KG1 (cell line): Measurements from ENCODE around the gene TBL1XR1.

ENCODE experiments used
- DNase-seq: peaks from one replicate; lab custom pipeline; 2025; lab: John Stamatoyannopoulos, UW

The TBL1XR1 gene

DNA sequence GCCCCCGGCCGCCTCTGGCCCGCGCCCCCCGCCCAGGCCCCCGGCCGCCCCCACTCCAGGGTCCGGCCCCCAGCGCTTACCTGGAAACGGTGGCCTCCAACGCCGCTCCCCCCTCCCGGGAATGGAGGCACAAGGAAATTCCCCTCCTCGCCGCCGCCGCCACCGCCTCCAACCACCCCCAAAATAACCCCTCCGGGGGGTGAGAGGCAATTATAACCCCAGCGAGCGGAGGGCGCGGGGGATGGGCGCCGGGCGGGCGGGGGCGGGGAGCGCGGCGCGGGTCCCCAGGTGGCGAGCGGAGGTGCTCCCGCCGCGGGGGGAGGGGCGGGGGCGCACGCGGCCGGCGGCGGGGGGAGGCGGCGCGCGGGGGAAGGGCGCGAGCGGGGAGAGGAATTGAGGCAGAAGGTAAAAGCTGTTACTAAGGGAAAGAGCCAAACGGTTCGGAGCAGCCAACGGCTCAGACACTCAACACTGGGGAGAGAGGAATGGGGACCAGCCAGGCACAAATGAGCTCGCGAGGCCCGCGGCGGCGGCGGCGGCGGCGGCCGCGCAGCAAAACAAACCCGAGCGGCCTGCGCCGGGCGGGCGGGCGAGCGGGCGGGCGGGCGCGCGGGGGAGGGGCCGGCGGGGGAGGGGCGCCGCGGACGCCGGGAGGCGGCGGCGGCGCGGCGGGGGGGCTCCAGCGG lies at the start of gene TBL1XR1:
TSS of gene TBL1XR1 (minus strand) at position 442 of the 686 bp plus-strand sequence. CDS start 132,505 bp downstream, outside the sequence.
- DNase-seq = peak; percentile 56

DNA sequence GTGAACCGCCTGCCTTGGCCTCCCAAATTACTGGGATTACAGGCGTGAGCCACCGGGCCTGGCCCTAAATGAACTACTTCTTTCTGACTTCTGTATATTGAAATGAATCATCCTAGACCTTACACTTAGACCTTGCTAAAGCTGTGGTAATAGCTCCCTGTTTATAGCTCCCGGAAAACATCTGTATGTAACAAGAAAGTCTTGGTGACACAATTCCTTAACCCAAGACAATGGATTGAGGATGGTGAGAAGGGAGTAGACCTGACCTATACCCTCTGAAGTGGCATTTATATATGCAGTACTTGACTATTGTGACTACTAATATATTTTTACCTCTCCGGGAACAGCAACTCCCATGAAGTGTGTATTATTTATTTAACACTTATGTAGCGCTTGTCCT lies 48.0 kb upstream of the TBL1XR1 start:
- DNase-seq = no peak

DNA sequence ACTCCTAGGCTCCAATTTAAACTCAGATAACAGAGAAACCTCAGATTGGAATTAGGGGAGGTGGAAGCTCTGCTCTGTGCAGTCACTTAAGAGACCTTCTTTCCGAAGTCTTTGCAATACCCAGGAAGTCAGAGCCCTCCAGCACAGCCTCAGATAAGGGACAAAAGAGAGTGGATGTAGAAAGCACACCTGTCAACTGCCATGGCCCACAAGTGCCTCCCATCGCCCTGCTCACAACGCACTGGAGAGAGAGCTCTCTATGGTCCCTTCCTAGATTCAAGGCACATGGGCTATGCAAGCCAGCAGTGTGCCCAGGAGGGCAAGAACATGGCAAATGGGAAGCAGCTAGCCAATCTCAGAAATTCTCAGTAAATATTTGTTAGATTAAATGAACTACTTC lies 47.3 kb upstream of the TBL1XR1 start:
- DNase-seq = no peak

DNA sequence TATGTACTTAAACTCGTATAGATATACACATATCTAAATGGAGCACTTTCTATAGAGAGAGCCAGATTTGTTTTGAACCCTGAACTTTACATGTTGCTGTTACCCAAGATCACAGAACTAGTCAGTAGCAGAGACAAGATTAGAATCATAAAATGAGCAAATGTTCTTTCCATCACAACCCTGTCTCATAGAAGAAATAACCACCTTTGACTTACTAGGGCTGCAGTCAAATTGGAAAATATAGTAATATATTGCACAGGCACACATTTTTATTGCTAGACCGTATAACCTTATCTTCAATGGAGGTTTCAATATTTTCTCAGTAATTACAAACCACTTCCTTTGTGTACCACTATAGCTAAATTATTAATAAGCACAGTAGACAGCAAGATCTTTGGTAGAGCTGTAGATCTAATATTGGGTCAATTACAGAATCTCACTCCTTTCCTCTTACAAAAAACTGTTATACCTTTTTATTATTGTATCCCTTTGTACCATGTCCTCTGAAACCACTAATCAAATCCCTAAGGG lies 41.5 kb upstream of the TBL1XR1 start:
- DNase-seq = no peak

DNA sequence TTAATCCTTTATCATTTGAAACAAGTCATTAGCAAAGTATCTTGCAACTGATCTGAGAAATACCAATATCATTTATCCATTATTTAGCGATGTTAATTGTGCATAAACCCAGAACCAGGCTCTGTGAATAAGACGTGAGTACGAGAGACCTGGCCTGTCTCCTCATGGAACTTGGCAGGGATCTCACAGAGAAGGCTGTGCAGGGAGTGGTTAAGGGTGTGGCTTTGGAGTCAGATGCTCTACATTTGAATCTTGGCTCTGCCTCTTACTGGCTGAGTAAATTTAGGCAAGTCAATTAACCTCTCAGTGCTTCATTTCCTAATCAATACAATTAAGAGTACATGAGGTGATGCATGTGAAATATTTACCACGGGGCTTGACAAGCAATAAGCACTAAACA lies 39.9 kb upstream of the TBL1XR1 start:
- no peak for DNase-seq

- no peak for DNase-seq
Observed at GRCh38 chr3:177236704-177237103, 39.4 kb upstream of the TBL1XR1 start.

- no peak for DNase-seq
Observed at GRCh38 chr3:177234121-177234520, 36.8 kb upstream of the TBL1XR1 start.

DNA sequence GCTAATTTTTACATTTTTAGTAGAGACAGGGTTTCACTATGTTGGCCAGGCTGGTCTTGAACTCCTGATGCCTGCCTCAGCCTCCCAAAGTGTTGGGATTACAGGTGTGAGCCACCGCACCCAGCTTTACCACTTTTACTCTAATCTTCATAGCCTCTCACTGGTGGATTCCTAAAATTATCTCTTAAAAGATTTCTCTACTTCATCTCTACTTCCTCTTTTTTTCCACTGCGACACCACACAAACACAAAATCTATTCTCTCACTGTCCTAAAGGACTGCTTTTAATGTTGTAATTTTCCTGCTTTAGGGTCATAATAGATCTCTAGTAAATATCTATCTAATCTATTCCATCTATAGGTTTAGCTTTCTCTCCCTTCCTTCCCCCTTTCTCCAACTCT lies 34.0 kb upstream of the TBL1XR1 start:
- no peak for DNase-seq

DNA sequence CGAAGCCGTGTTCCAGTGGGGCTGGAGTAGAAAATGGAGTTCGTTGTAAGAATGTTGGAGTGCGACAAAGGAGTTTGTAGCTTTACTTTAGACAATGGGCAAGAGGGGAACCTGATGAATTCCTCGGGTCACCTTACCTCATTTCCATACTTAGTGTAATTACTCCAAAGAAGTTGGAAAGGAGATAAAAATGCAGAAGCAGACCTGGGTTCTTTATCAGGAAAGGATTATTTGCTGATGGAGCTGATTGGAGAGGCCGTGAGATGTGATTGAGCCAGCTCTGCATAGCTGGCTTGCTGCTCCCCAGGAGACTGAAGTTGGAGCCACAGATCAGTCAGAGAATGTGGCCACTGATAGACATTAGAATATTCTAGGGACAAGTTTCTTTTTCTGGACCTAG lies 33.4 kb upstream of the TBL1XR1 start:
- DNase-seq = no peak

GRCh38 chr3:177229791-177230190 lies 32.5 kb upstream of the TBL1XR1 start:
- no peak for DNase-seq

- DNase-seq = no peak
Observed at GRCh38 chr3:177228601-177229190, 31.4 kb upstream of the TBL1XR1 start.

DNA sequence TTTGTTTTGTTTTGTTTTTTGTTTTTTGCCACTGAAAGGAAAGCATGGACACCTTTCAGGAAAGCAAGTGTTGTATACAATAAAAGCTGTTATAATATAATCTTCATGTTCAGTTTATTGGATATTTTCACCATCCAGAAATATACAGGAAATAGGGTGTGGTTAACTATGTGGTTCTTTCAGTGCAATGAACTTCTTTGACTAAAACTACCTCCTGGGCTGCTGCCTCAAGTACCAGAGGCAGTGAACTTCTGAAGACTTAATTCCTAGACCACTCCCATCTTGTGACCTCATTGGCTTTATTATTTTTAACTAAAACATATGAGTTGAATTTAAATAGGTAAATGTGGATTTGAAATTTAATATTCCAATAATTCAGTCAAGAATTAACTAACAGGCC lies 27.1 kb upstream of the TBL1XR1 start:
- no peak for DNase-seq

DNA sequence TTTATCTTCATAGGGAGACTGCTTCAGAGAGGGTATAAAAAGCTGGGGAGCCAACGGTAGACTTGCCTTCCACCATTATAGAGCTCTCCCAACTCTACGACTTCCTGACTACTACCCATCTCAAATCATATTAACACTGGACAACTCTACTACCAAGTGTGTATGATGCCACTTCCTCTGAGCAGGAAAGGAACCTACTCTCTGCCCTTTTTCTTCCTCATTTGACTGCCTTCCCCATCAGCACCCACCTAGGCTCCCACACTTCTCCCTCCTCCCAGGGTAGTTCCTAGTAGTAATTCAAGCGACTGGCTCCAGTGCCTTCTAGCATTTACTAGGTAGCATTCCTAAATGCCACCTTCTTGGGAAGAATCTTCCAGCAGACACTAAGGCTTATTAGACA lies 24.5 kb upstream of the TBL1XR1 start:
- no peak for DNase-seq

DNA sequence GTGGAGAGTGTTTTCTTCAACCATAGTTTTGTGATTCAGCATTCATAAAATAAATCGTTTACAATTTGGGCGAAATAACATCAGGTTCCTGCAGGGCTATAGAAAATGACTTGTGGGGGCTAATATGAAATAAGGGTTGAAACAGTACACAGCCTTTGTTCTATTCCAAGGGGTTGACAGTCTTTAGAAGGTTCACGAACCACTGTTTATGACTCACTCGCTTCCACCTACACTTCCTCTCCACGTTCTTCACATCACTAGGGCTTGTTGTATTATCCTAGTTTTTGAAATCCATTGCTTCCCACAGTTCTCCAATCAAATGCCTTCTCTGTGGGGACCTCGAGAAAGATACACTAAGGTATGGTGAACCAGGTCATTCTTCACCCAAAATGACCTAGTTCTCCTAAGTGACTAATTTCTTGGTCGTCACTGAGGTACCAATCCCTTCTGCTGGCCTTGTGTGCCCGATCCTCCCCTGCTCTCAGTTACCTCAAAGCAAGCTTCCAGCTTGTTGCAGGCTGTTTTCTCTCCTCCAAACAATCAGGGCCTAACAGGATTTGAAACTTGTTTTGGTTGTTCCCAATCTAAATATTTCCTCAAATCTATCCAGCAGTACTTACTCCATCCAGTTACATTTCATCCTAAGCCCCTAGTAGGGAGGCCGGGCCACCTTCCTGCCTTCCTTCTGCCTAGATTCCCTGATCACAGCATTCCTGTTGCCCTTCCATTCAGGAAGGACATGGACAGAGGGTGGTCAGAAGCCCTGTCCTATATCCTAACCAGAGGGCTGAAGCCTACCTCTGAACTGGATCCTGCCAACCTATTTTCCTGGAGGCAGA lies 23.1 kb upstream of the TBL1XR1 start:
- no peak for DNase-seq

- no peak for DNase-seq
Observed at GRCh38 chr3:177213801-177214535, 16.7 kb upstream of the TBL1XR1 start.

DNA sequence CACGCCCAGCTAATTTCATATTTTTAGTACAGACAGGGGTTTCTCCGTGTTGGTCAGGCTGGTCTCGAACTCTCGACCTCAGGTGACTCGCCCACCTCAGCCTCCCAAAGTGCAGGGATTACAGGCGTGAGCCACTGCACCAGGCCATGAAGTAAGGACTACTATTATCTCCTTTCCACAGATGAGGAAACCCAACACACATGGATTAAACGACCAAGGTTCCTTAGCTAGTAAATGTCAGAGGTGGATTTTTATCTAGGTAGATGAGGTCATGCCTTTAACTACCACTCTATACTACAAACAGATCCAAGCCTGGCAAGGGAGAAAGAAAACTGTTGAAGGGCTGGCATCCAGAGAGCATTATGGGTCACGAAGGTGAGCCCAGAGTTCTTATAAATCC lies 15.5 kb upstream of the TBL1XR1 start:
- no peak for DNase-seq

- no peak for DNase-seq
Observed at GRCh38 chr3:177212278-177212610, 15.0 kb upstream of the TBL1XR1 start.

DNA sequence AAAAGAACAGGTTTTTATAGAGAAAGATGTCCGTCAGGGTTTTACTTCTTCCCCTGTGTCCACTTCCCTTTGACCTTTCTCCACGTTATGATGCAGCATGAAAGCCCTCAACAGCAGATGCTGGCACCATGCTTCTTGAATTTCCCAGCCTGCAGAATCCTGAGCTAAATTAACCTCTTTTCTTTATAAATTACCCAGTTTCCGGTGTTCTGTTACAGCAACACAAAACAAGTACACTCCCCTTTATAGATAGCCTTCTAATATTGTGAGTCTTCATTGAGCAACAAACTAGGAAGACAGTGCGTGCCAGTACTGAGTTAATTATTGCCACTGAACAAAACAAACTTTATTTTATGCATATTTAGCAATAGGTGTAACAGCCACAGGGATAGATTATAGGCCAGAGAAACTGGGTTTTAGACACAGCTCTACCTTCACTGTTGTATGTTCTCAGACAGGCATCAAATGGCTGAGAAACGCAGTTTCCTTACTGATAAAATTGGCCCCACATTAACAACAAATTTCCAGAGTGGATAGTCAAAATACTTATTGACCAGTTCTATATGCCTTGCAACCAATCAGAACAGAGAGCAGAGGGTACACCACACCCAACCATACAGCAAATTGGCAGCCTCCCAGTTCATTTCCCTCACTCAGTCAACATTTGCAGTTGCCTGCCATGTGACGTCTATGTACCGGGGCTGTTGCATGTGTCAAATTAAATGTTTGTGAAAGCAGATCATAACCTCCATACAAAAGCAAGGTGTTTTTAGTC lies 14.4 kb upstream of the TBL1XR1 start:
- DNase-seq = no peak

GRCh38 chr3:177210744-177211502 lies 13.6 kb upstream of the TBL1XR1 start:
- DNase-seq = no peak

DNA sequence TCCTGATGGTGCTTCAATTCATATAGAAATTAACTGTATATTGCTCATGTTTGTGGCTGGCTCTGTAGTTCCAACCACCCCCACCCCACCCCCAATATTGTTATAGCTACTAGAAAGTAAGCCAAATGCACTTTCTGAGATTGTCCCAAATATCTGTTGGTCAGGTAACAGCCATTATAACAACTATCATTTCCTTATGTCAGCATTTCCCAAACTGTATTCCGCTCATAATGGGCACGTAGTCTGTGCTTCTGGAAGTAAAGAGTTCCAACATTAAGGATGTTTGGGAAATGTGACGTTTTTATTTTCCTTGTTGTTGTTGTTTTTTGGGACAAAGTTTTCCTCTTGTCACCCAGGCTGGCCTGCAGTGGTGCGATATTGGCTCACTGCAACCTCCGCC lies 12.2 kb upstream of the TBL1XR1 start:
- no peak for DNase-seq

DNA sequence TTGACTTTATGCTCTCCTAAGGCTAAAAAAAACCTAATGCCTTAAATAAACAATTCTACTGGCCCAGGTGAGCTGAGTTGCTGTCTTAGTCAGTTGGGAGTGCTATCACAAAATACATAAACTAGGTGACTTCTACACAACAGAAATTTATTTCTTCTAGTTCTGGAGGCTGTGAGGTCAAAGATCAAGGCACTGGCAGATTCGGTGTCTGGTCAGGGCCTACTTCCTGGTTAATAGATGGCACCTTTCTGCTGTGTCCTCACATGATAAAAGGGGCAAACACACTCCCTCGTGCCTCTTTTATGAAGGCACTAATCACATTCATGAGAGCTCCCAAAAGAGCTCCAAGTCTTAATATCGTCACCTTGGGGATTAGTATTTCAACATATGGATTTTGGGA lies 11.5 kb upstream of the TBL1XR1 start:
- DNase-seq = no peak
